HCEC 1CT (cell line): ENCODE data around the gene GPX6.
A peak's percentile ranks its signal among the peaks of the same experiment; 100 is the strongest.
"Not testable (repeated sequence)": the region's sequence is repeated elsewhere in the genome, so short reads cannot be mapped to it uniquely, and the experiment has no call there.

Source experiments
- DNase-seq: peaks from one replicate; pipeline ENCODE4 v3.0.0-alpha.2; 2017

GPX6 gene

DNA sequence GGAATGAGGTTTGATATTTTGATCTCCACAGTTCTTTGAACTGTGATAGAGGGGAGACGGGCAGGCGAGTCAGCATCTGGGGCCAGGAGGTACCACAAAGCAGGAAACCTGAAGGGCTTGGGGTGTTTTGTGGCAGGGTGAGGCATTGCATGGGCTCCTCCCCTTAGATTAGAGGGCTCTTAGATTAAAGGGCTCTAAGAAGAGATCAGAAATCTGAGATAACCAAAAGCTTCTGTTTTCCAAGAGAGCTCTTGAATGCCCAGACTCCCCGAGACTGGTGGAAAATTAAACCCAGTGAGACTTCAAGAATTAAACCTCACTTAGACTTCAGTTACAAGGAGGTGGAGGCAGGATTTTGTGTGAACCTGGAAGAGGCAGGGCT lies 7.6 kb upstream of the GPX6 start:
- DNase-seq = no peak

GRCh38 chr6:28522594-28523240 lies 7.1 kb upstream of the GPX6 start:
- no peak for DNase-seq

DNA sequence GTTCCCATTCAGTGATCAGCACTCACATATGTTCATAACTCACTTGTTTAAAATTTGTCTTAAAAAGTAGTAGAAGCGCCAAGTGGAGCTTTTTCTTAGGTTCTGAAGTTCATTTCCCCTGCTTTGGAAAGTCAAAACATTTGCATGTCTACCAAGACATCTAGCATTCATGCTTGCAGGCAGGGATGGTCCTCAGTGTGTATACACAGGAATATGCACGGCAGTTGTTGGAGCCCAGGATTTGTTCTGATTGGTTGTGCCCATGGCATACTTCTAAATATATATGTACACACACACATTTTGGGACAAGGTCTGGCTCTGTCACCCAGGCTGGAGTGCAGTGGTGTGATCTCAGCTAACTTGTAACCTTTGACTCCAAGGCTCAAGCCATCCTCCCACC lies 2.4 kb upstream of the GPX6 start:
- DNase-seq = no peak

GRCh38 chr6:28512387-28512786 lies 3.2 kb downstream of the GPX6 start:
- not testable (repeated sequence) for DNase-seq

GRCh38 chr6:28511628-28512300 lies 3.8 kb downstream of the GPX6 start:
- DNase-seq = no peak

DNA sequence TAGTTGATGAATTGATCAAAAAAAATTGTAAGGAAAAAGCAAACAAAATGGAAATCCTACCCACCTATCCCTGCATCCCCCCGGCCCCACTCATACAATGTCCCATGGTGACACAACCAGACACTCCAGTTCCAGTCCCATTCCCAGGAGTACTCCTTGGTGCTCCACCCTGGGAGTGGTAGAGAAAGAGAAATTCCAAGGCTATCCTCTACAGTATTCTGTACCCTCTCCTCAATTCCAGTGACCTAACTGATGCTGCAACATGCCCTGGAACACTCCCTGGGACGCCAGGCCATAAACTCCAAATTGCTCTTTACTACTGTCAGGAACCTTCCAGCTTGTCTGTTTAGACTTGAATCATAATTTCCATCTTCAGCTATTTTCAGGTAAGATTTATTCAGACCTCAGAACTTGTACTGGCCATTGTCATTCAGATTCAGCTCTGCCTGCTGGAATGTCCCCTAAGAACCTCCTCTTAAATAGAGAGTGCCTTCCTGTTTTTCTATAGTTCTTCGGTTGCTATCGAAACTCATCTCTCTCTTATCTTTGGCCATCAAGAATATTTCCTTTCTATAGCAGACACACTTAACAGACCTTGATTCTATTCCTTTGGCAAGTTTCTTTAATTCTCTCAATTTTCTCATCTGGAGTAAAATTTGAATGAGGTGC lies 8.7 kb downstream of the GPX6 start:
- DNase-seq = no peak

GRCh38 chr6:28505733-28506132 lies 9.9 kb downstream of the GPX6 start:
- no peak for DNase-seq

- DNase-seq = not testable (repeated sequence)
Measured at GRCh38 chr6:28502709-28503305, 12.8 kb downstream of the GPX6 start.

DNA sequence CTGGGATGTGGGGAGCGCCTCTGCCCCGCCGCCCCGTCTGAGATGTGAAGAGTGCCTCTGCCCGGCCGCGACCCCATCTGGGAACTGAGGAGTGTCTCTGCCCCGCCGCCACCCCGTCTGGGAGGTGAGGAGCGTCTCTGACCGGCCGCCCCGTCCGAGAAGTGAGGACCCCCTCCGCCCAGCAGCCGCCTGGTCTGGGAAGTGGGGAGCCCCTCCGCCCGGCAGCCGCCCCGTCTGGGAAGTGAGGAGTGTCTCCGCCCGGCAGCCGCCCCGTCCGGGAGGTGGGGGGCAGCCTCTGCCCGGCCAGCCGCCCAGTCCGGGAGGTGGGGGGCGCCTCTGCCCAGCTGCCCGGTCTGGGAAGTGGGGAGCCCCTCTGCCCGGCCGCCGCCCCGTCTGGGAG lies 13.5 kb downstream of the GPX6 start:
- DNase-seq = not testable (repeated sequence)

- DNase-seq = no peak
Measured at GRCh38 chr6:28501259-28501658, 14.3 kb downstream of the GPX6 start.

GRCh38 chr6:28497893-28498292 lies 17.7 kb downstream of the GPX6 start:
- no peak for DNase-seq

GRCh38 chr6:28497306-28497705 lies 18.3 kb downstream of the GPX6 start:
- DNase-seq = no peak

DNA sequence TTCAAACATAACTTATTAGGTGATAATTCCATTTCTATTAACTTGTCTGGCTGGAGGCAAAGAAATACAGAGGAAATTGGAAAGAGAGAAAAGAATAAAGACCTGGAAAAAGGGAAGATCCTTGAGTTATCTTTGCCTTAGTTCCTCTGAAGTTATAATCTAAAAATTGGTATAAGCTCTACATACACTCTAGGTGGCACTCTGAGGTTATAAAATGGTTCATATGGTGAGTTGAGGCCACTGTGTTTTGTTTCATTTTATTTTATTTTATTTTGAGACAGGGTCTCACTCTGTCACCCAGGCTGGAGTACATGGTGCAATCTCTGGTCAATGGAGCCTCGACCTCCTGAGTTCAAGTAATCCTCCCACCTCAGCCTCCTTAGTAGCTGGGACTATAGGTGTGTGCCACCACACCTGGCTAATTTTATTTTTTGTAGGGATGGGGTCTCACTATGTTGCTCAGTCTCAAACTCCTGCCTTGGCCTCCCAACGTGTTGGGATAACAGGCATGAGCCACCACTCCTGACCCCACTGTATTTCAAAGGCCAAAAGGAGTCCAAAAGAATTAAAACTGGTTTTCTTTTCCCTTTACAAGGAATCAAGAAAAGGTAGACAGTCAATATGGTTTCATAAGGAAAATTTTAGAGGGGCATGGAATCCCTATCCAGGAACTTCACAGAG lies 19.4 kb downstream of the GPX6 start:
- no peak for DNase-seq

DNA sequence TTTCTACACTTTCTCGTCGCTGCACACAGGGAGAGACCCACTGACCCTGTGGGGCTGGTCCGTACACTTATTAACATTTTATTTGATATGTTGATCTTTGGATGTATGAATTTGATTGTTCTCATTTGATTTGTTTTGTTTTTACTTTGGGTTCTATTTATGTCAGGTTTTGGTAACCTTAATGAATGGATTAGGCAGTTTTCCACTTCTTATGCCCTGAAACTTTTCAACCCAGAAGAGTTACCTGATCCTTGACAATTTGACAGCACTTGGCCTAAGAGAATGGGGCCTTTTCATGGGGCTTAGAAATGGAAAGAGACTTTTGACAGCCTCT lies 23.6 kb downstream of the GPX6 start:
- DNase-seq = no peak

DNA sequence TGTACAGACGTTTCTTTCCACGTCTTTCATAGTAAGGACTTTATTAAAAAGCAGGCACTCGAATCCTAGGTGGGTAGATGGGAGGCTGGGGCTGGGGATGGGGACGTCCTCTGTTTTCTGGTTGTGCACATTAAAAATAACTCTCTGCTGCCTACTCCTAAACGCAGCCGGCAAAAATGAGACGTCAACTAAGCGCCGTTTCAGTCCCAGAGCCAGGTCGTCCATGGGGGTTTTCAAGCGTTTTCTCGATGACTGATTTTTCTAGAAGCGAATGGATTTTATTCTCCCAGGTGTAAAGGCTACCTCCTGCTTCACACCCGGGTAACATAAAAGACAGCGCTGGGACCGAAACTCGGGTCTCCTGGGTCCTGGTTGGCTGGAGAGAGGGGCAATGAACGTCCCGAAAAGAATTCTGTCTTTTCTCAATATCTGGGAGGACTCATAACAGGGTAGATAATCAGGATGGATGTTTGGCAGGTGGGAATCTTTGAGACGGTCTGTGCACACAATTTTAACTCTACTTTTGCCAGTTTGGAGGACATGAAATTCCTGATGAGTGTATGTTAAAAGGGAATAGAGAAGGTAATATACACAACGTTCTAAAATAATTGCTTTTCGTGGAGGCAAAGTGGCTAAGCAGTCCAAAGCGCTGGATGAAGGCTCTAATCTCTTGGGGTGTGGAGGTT lies 25.2 kb downstream of the GPX6 start:
- no peak for DNase-seq

- DNase-seq = peak; percentile 68
Measured at GRCh38 chr6:28489366-28490204, 26.0 kb downstream of the GPX6 start.

- DNase-seq = peak; percentile 58
Measured at GRCh38 chr6:28488916-28489365, 26.7 kb downstream of the GPX6 start.

DNA sequence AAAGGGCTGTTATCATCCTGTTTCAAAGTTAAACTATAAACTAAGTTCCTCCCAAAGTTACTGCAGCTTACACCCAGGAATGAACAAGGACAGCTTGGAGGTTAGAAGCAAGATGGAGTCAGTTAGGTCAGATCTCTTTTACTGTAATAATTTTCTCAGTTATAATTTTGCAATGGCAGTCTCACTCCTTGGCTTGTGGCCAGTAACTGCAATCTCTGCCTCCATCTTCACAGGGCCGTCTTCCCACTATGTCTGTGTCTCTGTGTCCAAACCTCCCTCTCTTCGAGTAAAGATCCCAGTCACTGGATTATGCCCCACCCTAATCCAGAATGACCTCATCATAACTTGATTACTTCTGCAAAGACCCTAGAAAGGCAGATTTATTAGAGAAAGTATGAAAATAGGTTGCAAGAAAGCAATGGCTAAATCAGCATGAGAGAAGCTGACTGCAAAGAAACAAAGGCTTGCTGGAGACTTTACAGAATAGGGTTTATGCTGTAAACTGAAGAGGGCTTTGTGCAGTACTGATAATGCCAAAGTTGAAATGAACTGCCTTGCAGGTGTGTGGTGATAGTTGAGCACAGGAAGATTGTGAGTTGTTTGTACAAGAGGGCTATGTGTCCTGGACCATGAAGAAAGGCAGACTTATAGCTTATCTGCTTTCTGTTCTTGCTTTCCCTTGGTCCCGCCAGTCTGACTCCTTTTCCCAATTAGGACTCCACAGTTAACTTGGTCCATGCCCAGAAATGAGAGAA lies 28.4 kb downstream of the GPX6 start:
- no peak for DNase-seq

GRCh38 chr6:28486533-28486932 lies 29.1 kb downstream of the GPX6 start:
- DNase-seq = no peak

GRCh38 chr6:28485482-28485881 lies 30.1 kb downstream of the GPX6 start:
- no peak for DNase-seq
